ENCODE measurements around the gene SAYSD1. TPM values are rescaled to one million over a fixed set of nuclear protein-coding genes. Genes with fewer than 3 reads are reported as not detected.
"Not testable (repeated sequence)": the region's sequence is repeated elsewhere in the genome, so short reads cannot be mapped to it uniquely, and the experiment has no call there.

Gene SAYSD1, protein sequence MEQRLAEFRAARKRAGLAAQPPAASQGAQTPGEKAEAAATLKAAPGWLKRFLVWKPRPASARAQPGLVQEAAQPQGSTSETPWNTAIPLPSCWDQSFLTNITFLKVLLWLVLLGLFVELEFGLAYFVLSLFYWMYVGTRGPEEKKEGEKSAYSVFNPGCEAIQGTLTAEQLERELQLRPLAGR
- 20.3 and 21.4 TPM in 2 replicates for total RNA-seq (2014; rRNA removed; shearing (Covaris generic))

DNA sequence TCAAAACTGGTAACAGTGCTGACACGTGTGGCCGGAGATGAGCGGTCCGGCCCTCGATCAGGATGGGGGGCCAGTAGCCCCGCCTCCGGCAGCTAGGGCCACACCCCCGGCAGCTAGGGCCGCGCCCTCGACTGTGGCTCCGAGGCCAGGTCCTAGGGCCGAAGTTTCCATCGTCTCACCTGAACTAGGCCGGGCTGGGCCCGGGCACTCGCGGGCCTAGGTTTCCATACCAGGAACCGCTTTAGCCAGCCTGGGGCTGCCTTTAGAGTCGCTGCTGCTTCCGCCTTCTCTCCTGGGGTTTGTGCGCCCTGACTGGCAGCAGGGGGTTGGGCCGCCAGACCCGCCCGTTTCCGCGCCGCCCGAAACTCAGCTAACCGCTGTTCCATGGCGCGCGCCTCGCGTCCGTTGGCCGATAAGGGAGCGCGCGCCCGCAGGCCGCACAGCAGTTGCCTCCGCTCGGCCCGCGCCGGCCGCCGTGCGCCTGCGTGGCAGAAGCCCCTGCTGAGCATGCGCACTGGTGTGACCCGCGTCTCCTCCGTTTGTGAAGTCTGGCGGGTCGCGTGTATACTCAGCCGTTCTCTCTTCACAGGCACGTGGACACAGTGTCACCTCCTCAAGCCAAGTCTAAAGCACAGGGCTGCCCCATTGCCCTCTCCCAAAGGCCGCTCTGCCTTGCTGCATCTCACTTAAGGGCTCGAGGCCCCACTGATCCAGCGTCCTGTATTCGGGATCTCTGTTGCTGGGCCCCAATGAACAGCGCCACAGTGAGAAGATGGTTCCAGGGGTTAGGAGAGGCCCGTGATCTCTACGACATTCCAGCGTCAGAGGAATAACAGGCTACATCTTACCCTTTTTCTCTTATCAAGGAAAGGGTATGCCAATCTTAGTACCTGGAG, at the start of gene SAYSD1:
SAYSD1 (minus strand) TSS at position 483 of the 896 bp plus-strand sequence; CDS start at position 386, 97 bp downstream.
- DNase-seq (ENCODE audit: low read depth): peak; percentile 91

GRCh38 chr6:39157511-39157910, 42.5 kb upstream of the SAYSD1 start:
- DNase-seq (ENCODE audit: low read depth): no peak

DNA sequence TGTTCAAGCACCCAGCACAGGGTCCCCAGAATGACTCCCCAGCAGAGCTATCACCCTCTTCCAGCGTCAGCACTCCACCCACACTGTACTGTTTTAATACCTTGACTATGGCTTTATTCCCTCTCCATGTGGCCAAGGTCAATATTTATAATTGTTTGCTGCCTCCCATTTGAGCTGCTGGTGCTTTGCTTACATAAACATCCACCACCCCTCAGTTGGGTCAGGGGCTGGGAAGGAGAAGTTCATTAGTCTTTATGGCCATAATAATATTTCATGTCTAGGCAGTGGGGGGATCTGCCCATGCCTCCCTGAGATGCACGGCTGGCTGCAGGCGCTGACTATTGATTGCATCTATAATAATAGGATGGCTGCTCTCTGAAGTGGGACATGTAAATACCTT, 41.8 kb upstream of the SAYSD1 start:
- DNase-seq (ENCODE audit: low read depth): no peak

GRCh38 chr6:39154705-39155104, 39.7 kb upstream of the SAYSD1 start:
- DNase-seq (ENCODE audit: low read depth): no peak

- no peak for DNase-seq (ENCODE audit: low read depth)
Measured at GRCh38 chr6:39153766-39154397, 38.9 kb upstream of the SAYSD1 start.

- no peak for DNase-seq (ENCODE audit: low read depth)
Measured at GRCh38 chr6:39152262-39152661, 37.3 kb upstream of the SAYSD1 start.

DNA sequence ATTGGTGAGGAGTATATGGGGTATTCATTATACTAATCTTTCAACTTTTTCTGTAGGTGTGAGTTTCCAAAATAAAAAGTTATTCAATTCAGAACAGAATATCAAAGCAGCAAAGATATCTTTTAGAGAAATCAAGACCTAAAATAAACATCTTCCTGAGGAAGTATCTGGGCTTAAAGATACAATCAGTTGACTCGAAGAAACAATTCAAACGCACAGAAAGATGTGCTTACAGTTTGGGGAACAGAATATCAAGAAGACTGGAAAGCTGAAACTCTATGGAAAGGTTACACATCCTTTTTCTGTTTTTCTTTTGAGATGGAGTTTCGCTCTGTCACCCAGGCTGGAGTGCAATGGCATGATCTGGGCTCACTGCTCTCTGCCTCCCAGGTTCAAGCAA, 36.2 kb upstream of the SAYSD1 start:
- no peak for DNase-seq (ENCODE audit: low read depth)

DNA sequence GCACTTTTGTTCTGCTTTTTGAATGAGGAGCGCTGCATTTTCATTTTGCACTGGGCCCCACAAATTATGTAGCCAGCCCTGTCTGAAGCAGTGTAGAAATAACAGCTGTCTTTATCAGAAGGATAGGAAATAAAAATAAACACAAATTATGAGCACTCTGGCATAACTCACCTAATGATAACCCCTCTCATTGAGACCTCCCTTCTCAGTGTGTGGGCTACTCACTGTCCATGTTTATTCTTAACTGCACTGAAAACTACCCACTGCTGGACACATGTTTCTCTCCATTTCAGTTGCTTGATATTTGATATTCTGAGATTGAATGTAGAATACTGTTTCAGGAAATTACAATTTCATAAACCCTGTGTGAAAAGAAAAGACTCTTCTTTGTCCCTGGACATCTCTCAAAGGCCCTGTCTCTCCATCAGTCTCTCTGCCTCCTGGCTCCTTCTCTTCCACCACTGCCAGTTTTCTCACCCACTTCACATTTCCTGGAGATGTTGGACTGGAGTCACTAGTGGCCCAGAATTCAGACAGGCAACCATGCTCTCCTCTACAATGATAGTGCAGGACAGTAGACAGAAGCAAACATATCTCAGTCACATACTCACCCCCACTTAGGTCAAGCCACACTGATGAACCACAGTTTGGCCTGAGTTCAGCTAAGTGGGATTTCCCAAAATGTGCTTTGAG, 29.6 kb upstream of the SAYSD1 start:
- no peak for DNase-seq (ENCODE audit: low read depth)

DNA sequence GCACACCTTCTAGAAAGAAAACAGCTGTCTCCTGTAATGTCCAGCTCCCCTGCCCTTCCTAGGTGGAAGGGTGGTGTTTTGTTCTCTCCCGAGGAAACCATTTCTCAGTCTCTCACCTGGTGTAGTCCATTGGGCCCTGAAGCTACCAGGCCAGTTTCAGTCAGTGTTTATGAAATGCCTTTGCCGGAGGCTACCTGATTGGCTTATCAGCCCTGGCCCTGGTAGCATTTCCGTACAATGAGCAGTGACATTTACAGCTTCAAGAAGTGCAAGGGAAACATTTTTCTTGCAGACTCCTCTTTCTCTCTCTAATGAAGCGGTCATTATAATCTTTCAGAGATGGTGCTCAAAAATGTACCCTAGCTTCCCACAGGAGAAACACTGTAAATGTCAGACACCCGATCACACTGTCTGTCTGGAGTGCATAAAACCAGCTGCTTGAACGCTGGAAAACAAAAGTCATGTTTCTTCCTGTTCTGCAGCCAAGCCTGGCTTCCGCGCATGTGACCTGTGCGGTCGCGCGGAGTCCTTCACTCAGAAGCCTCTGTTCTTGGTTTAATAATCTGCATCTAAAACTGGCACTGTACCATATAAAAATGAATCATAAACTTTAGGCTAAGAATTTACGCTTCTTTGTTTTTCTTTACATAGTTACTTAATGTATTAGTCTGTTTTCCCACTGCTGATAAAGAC, 28.4 kb upstream of the SAYSD1 start:
- peak; percentile 4 for DNase-seq (ENCODE audit: low read depth)

DNA sequence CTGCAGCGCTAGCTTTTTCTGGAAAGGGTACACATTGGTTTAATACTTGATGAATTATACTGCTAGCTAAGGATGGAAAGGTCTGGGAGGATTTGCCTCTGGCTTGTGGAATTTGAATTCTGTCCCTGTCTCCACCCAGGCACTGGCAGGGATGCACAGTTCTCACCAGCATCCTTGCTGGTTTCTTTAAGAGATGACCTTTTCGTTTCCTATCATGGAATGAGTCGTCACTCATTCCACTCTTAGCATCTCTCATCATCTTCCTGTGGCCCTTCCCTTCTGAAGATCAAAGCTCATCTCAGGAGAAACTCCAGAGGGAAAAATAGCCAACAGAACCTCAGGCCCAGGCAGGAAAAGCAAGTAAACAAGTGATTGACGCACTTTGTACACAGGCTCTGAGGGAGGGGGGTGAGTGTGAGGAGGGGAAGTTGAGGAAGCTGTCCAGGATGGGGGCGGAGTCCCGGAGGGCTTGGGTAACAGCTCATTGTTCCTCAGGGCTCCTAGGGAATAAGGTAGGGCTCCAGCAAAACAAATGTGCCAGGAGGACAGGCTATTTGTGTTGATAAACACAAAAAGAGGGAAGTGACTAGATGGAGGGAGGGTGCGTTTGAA, 25.7 kb upstream of the SAYSD1 start:
- no peak for DNase-seq (ENCODE audit: low read depth)

GRCh38 chr6:39137245-39137644, 22.3 kb upstream of the SAYSD1 start:
- peak; percentile 46 for DNase-seq (ENCODE audit: low read depth)

DNA sequence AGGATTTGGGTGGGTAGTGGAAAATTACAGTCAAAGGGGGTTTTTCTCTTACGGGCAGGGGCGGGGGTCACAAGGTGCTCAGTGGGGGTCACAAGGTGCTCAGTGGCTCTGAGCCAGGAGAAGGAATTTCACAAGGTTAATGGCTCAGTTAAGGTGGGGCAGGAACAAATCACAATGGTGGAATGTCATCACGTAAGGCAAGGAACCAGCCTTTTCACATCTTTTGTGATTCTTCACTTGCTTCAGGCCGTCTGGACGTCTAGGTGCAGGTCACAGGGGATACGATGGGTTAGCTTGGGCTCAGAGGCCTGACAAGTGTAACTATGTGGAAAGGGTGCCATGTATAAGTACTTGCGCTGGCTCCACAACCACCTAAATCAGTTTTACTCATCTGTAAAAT, 21.2 kb upstream of the SAYSD1 start:
- DNase-seq (ENCODE audit: low read depth): not testable (repeated sequence)

- DNase-seq (ENCODE audit: low read depth): not testable (repeated sequence)
Measured at GRCh38 chr6:39134761-39135160, 19.8 kb upstream of the SAYSD1 start.

DNA sequence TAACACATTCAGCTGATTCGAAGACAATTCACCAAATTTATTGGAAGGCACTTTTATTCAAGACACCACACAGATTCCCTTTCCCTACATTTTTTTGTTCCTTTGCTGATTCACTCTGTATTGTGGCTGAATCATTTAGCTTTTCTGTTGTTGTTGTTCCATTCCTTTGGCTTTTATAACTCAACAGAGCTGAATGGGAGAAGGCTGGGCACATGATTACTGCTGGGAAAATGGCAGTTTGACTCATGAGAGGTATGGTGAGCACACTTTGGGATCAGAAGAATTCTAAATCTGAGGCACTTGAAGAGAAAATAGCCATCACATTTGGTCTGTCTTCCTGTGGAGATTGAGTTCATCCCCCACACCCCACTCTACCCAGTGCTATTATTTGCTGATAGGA, 15.7 kb upstream of the SAYSD1 start:
- no peak for DNase-seq (ENCODE audit: low read depth)

DNA sequence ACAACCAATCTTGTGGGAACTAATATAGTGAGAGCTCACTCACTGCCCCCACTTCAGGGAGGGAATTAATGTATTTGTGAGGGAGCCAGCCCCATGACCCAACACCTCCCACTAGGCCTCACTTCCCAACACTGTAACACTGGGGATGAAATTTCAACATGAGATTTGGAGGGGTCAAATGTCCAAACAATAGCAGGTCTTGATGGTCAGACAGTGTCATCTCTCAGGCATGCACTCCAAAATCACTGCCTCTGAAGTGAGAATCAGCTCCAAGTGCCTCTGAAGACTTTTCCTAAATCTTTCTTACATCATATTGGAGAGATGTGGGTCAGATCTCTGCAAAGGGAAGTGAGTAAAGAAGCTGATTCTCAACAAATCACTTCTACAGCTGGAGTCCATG, 13.8 kb upstream of the SAYSD1 start:
- no peak for DNase-seq (ENCODE audit: low read depth)

GRCh38 chr6:39128106-39128505, 13.1 kb upstream of the SAYSD1 start:
- no peak for DNase-seq (ENCODE audit: low read depth)

DNA sequence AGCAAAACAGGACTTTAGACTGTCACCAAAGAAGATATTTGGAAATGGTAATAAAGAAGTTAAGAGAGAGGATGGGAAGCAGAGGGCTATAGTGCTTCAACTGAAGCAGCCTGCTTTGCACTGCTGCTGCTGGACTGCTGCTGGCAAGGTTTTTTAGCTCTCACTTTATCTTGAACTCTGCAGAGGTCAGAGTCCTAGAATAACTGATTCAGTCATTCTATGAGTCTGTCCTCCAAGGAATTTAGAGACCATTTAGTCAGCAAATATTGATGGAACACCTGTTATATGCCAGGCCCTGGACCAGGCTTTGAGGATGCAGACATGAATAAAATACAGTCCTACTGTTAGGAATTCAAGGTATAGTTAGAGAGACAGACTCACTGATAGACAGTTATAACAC, 9.1 kb upstream of the SAYSD1 start:
- no peak for DNase-seq (ENCODE audit: low read depth)

DNA sequence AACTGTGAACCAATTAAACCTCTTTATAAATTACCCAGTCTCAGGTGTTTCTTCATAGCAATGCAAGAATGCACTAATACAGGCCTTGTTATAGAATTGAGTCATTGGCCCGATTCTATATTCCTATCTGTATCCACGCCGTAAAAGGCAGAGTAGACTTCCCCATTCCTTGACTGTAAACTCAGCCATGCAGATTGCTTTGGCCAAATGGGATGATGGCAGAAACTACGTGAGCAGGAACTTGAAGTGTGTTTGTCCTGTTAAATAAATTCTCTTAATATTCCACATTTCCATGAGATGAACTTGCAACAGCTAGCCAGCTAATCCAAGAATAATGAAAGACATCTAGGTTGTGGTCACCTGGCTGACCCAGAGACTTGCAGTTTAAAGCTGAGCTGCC, 3.9 kb upstream of the SAYSD1 start:
- DNase-seq (ENCODE audit: low read depth): no peak

DNA sequence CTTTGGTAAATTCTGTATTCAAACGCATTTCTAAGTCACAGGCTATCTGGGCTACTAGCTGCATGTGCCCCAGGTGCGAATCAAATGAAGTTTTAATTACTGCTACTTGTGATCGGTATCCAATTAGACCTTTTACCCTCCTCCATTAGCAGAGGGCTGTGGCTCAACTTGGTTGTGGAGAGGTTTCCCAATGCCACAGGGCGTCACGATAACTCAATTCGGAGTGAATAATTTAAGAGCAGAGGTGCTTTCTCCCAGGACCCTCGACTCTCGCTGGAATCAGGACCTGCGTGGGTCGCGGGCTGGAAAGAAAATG, 640 bp downstream of the SAYSD1 start:
- DNase-seq (ENCODE audit: low read depth): no peak

DNA sequence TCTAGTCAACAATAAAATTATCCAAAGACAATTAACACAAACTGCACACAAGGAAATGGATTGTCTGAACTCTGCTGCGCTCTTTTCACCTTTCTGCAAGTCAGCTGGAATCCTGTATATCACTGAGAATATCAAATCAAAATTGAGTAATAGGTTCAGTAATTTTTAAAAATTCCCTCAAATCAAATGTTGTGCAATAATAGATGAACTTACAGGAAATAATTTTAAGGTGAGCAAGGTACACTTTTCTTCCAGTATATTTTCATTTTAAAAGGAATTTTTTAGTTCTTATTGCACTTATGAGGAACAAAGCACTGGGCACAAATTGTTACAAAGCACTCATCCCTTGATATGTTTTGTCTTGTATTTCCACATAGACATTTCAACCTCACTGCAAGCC, 1.2 kb downstream of the SAYSD1 start:
- DNase-seq (ENCODE audit: low read depth): no peak

GRCh38 chr6:39111280-39111679, 3.7 kb downstream of the SAYSD1 start:
- no peak for DNase-seq (ENCODE audit: low read depth)

All from RPMI7951 (cell line).